HG03457 (cell line): ENCODE results near the gene IFNL4.
"Not testable (repeated sequence)": the region's sequence is repeated elsewhere in the genome, so short reads cannot be mapped to it uniquely, and the experiment has no call there.

Experiments
- ATAC-seq: cut with Tn5 transposase; IDR thresholded peaks from one replicate; pipeline ENCODE4 v1.9.1; 2021; ENCODE audit warnings: moderate number of reproducible peaks; ENCODE audit not compliant: unreplicated experiment

Gene IFNL4

DNA sequence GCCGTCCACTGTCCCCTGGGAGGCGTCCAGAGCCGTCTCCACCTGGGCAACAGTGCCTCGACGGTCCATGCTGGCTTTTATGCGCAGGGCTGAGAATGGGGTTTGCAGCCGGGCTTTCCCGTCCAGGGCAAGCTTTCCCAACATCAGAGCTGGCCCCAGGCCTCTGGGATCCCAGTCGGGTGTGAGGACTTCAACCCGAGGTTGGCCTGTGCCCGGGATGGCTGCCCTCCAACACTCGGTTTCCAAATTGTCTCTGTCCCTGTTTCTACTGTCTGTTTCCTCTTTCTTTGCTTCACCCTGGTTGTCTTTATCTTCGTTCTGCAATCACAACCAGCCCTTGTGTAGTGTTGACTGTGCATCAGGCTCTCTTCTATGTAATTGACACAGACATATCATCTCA, at the start of gene IFNL4:
TSS of gene IFNL4 (minus strand) at position 51 of the 400 bp plus-strand sequence.
- ATAC-seq = no peak

DNA sequence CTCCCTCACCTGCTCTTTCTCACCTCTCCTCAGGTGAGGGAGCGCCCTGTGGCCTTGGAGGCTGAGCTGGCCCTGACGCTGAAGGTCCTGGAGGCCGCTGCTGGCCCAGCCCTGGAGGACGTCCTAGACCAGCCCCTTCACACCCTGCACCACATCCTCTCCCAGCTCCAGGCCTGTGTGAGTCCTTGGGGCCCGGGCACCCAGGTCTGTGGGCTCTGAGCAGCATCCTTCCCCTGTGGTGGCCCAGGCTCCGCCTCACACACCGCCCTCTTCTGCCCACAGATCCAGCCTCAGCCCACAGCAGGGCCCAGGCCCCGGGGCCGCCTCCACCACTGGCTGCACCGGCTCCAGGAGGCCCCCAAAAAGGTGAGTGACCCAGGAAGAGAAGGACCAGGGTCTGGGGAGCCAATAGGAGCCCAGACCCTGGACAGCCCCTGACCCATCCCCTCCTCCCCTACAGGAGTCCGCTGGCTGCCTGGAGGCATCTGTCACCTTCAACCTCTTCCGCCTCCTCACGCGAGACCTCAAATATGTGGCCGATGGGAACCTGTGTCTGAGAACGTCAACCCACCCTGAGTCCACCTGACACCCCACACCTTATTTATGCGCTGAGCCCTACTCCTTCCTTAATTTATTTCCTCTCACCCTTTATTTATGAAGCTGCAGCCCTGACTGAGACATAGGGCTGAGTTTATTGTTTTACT, 49.4 kb upstream of the IFNL4 start:
- no peak for ATAC-seq

DNA sequence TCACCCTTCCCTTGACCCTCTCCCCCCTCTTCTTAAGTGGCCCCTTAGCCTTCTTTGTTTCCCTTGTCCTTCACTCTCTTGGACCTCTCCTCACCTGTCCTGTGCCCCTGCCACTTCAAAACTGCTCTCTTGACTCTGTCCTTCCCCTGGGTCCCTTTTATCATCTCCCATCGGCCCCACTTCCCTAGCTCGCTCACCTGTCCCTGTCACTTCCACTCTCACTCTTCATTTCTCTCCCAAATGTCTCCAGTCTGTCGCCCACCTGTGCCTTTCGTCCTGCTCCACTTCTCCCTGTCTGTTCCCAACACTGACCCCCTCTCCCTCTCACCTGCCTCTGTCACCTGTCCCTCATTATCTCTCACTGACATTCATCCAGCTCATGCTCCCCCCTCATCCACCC, 48.2 kb upstream of the IFNL4 start:
- ATAC-seq = no peak

DNA sequence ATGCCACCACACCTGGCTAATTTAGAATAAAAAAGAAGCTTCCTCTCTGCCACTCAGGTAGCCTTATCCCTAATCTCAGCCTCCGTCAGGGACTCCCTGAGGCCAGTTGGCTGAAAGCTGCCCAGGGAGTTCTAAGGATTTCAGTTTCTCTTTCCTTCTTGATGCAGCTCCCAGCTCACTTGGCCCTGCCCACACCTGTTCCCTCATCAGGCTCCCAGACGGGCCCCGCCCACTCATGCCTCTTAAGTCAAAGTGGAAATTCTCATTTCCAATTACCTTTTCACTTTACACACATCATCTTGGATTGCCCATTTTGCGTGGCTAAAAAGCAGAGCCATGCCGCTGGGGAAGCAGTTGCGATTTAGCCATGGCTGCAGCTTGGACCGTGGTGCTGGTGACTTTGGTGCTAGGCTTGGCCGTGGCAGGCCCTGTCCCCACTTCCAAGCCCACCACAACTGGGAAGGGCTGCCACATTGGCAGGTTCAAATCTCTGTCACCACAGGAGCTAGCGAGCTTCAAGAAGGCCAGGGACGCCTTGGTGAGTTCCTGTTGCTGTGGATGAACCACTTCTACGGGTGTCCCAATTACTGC, 47.5 kb upstream of the IFNL4 start, which contains the start of gene IFNL1:
TSS of gene IFNL1 (plus strand) at position 353 of the 591 bp plus-strand sequence. CDS start at position 368, 15 bp downstream.
- no peak for ATAC-seq

DNA sequence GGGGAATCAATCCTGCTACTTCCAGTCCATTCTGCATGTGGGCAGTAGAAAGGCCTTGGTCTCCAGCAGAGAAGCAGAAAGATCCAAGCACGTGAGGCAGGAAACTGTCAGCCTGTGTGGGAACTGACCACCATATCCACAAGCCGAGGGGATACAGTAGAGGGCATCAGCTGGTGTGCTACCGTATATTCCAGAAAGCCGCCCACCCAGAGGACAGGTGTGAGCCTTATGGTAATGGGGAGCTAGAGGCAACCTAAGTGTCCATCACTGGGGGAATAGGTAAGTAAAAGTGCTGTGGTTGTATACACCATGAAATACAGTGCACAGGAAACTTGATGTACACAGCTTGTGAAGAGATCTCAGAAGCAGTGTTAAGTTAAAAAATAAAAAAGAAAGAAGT, 44.7 kb upstream of the IFNL4 start:
- no peak for ATAC-seq

DNA sequence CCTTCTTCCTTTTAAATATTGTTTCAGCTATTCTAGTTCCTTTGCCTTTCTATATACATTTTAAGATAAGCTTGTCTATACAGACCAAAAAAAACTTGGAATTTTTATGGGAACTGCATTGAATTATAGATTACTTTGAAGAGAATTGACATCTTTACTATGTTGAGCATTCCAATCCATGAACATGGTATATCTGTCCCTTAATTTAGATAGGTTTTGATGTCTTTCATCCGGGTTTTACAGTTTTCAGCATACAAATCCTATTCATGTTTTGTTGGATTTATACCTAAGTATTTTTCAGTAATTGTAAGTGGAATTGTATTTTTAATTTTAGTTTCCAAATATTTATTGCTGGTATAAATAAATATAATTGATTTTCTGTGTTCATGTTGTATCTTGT, 35.4 kb upstream of the IFNL4 start:
- ATAC-seq = no peak

DNA sequence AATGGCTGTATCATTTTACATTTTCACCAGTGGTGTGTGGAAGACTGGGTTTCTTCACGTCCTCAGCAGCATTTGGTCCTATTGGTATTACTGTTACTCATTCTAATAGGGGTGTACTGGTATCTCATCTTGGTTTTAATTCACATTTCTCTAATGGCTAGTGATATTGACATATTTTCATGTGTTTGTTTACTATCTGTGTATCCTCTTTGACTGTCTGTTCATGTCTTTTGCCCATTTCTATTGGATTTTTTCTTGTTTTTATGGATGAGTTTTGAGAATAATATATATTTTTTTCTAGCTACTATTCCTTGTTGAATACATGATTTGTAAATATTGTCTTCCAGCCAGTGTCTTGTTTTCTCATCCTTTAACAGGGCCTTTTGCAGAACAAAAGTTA, 33.4 kb upstream of the IFNL4 start:
- no peak for ATAC-seq

DNA sequence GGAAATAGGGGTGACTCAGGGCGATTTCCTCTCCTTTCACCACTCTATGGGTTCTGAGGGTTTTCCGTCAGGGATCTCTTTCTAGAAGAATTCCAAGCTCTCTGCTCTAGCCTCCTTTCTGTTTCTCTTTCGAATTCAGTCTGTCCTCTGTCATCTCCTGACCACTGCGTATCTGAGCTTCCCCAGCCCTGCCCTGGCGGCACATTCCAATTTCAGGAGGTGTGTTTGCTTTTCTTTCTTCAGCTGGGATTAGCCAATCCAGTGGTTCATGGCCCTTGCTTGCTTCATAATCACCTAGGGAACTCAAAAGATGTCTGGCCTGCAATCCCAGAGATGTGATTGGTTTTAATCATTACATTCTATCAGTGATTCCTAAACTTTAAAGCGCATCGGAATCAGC, 28.9 kb upstream of the IFNL4 start:
- ATAC-seq = no peak

DNA sequence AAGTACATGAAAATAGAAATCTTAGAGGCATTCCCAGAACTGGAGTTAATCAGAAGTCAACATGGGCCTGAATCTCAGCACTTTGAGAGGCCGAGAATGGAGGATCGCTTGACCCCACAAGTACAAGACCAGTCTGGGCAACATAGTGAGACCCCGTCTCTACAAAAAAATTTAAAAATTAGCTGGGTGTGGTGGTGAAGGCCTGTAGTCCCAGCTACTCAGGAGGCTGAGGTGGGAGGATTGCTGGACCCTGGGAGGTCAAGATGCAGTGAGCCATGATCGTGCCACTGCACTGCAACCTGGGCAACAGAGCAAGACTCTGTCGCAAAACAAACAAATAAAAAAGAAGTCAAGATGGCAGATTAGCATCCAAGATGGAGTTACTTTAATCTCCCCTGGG, 28.1 kb upstream of the IFNL4 start:
- no peak for ATAC-seq

DNA sequence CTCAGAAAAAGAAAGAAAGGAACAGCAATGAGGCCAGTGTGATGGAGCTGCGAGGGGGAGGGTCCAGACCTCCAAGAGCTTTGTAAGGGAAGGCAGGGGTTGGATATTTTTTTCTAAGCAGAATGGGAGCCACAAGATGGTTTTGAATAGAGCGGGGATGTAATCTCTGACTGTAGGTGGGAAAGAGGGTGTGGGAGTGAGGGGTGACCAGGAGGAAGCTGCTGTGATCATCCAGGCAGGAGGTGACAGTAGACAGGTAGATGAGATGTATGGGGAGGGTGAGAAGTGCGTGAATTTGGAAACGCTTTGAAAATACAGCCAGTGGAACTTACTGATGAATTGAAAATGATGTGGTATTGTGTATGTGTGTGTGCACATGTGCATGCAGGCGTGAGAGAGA, 26.9 kb upstream of the IFNL4 start:
- no peak for ATAC-seq

DNA sequence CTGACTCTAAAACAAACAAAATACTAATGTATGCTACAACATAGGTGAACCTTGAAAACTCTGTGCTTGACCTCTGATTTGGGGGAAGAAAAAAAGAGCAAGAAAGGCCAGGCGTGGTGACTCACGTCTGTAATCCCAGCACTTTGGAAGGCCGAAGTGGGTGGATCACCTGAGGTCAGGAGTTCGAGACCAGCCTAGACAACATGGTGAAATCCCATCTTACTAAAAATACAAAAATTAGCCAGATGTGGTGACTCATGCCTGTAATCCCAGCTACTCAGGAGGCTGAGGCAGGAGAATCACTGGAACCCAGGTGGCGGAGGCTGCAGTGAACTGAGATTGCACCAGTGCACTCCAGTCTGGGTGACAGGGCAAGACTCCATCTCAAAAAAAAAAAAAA, 25.2 kb upstream of the IFNL4 start:
- ATAC-seq = not testable (repeated sequence)

DNA sequence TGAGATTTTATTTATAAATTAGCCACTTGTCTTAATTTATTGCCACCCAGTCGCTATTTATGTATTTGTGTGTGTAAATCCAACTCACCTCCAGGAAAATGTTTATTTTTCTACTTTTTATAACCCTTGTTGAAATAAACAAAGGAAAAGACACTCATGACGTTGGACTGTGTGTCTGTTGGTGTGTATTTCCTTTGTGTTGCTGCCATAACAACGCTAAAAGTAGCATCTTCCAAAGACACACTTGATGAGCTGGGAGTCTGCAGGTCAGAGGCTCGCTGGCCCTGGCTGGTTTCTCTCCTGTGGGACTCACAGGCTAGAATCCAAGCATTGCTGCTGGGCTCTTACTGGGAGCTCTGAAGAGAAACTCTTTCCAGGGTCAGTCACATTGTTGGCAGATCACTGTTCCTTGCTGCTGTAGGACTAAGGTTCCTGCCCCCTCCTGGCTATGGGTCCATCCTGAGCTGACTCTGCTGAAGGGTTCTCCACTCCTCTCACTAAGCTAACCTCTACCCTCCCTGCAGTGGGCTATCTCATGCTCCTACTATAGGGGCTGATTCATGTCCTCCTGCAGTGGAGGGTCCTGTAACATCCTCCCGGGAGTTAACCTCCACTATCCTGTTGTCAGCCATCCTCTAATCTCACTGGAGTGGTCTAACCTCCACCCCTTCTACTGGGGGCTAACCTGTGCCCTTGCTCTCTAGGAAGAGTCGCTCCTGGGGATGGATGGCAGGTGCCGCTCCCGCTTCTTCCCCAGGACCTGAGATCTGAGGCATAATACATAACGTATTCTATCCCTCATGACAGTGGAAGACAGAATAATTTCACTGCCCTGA, 21.6 kb upstream of the IFNL4 start:
- no peak for ATAC-seq

DNA sequence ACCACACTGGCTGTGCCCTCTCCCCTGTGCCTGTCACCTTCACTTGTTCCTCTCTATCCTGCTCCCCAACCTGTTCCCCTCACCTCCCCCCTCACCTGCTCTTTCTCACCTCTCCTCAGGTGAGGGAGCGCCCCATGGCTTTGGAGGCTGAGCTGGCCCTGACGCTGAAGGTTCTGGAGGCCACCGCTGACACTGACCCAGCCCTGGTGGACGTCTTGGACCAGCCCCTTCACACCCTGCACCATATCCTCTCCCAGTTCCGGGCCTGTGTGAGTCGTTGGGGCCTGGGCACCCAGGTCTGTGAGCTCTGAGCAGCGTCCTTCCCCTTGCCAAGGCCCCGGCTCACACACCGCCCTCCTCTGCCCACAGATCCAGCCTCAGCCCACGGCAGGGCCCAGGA, 20.7 kb upstream of the IFNL4 start:
- ATAC-seq = not testable (repeated sequence)

DNA sequence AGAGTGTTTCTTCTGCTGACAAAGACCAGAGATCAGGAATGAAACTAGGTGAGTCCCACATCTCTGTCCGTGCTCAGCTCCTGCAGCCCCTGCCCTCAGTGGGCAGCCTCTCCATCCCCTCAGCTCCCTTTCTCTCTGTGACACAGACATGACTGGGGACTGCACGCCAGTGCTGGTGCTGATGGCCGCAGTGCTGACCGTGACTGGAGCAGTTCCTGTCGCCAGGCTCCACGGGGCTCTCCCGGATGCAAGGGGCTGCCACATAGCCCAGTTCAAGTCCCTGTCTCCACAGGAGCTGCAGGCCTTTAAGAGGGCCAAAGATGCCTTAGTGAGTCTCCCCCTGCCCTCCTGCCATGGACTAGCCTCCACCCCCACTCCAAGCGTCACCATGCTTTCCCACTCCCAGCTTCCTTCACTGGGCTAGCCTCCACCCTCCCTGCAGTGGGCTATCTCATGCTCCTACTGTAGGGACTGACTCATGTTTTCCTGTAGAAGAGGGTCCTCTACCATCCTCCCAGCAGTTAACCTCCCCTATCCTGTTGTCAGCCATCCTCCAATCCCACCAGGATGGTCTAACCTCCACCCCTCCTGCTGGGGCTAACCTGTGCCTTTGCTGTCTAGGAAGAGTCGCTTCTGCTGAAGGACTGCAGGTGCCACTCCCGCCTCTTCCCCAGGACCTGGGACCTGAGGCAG, 20.0 kb upstream of the IFNL4 start:
- ATAC-seq = not testable (repeated sequence)

DNA sequence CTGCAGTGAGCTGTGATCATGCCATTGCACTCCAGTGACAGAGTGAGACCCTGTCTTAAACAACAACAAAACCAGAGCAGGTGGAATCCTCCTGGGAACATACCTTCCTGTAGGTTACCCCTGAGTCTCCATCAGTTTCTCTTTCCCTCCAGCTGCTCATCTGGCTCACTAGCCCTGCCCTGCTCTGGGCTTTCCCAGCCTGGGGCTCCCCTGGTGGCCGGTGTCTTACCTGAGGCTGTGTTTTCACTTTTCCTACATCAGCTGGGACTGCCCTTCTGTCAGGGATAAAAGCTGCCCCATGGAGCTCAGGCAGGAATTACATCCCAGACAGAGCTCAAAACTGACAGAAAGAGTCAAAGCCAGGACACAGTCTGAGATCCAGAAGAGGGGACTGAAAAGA, 19.4 kb upstream of the IFNL4 start, which contains the start of gene IFNL2:
TSS of gene IFNL2 (plus strand) at position 312 of the 400 bp plus-strand sequence. CDS start 173 bp downstream, outside the sequence.
- not testable (repeated sequence) for ATAC-seq

DNA sequence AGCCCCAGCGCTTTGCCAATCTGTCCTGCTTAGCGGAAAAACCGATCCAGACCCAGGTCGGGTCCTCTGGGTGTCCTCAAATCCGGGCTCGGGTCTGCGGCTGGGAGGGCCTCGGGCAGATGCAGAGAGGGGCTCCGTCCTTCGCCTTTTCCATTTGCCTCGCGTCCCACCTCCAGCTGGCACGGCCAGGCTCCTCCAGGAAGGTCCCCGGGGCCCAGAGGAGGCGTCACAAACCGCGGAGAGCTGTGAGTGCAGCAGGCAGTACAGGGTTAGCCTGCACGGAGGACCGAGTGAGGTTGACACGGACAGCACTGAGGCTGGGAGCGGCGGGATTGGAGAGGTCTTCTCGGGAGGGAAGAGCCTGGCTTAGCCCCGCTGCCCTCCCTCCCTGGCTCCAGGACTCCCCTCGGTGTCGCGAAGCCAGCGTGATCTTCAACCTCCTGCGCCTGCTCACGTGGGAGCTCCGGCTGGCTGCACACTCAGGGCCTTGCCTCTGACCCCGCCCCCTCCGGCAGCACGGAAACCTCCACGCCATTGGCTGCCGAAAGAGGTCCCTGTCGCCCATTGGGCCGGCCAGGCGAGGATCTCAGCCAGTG, 16.8 kb upstream of the IFNL4 start:
- no peak for ATAC-seq

DNA sequence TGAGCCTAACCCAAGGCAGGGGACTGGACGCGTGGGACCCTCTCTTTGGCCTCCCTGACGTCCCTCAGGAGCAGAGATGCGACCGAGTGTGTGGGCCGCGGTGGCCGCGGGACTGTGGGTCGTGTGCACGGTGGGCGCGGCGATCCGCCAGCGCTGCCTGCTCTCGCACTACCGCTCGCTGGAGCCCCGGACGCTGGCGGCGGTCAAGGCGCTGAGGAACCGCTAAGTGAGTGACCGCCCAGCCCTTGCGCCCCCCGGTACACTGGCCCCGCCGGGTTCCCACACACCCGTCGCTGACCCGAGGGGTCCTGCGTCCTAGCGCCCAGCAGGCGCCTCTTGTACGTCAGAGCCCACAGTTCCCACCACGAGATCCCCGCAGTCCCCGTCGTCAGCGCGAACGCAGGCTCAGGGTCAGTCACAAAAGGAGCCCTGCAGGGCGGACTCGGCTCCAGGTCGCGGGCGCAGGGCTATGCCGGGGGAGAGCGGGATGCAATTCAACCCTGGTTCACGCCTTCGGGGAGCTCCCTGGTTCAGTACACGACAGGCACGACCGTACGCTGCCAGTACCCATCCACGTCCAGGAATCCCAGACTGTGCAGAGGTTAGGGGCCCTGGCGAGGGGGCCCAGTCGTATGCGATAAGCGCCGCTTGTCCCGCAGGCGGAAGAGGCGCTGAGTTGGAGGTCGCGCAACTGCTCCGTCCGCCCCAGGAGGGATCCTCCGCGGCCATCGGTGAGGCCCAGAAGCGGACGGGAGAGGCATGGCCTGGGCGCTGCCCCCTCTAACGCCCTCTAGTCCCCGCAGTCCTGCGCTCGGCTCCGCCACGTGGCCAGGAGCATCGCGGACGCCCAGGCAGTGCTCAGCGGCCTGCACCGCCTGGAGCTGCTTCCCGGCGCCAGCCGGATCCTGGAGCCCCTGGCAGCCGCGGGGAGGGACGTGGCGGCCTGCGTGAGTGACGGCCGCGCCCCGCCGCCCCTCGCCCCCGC, 15.9 kb upstream of the IFNL4 start:
- no peak for ATAC-seq

DNA sequence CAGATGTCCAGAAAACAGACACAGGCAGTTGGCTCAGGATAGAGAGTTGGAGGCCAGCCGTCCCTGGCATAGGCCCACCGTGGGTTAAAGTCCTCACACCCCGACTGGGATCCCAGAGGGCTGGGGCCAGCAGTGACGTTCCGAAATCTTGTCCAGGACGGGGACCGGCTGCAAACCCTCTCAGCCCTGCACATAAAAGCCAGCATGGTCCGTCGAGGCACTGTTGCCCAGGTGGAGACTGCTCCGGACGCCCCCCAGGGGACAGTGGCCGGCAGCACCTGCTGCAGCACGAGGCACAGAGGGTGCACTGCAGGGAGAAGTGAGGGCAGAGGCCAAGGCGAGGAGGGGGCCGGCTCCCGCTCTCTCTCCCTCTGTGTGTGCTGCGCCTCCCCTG, 15.3 kb upstream of the IFNL4 start:
- ATAC-seq = no peak

DNA sequence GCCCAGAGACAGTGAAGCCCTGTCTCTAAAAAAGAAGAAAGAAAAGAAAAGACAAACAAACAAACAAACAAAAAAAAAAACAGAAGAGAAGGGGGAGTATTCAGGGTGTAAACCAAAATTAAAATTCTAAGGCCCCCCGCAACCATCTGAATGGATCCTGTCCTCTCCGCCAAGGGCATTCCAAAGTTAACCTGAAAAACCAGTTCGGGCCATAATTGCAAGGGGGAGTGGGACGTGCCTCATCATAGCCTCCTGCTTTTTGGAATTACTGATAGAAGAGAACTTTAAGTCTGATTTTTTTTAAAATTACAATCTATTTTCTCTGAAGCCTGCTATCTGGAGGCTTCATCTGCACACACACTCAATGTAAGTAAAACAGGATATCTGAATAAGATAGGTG, 13.8 kb upstream of the IFNL4 start:
- no peak for ATAC-seq

DNA sequence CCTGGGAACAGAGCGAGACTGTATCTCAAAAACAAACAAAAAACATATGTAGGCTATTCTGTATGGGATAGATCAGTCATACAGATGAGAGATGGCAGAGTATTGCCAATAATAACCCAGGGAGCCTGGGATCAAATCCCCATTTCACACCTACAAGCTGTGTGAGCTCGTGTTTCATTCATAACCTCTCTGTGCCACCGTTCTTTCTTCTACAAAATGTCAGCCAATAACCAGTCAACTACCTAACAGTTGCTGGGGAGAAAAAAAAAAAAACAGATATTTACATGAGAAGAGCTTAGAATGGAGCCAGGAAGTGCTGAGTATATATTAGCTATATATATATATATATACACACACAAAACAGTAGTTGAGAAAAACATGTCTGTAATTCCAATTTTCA, 13.0 kb upstream of the IFNL4 start:
- no peak for ATAC-seq
